Measurements from ENCODE around the gene AP2M1. TPM values are rescaled to one million over a fixed set of nuclear protein-coding genes. Genes with fewer than 3 reads are reported as not detected.

AP2M1 gene
- polyA plus RNA-seq, 2 of the 4 experiments (the other 2 are of a cell fraction): 274 to 298 TPM

GRCh38 chr3:184154885-184155643 lies 19.6 kb upstream of the AP2M1 start, which contains the start of gene DVL3:
Gene DVL3 (plus strand): TSS chr3:184155377. CDS start chr3:184155636, 259 bp downstream.
- DNase-seq (ENCODE audit: low read depth in 1 of 2, low spot score in 1 of 2) (peak; percentile 45 to 63), FAIRE-seq (no peak)
- H3K9me3 ChIP-seq: no peaks in the 10 kb centered on the region

GRCh38 chr3:184155644-184156521 lies 18.8 kb upstream of the AP2M1 start:
- FAIRE-seq: no peak
- H3K4me1 ChIP-seq: peaks cover 8% of the 10 kb centered on the region; the same call in 2 of the 3 replicates
- DNase-seq (ENCODE audit: low read depth in 1 of 2, low spot score in 1 of 2): no peak
- 3% methylated on average over 19 of the region's 47 CpGs for WGBS (ENCODE audit: missing lambda C conversion rate)
- peak overlapping the region; percentile 86 for H3K4me3 ChIP-seq
- H3K9me3 ChIP-seq: no peaks in the 10 kb centered on the region
- peak overlapping the region; percentile 97 for H3K4me2 ChIP-seq
- ChIA-PET CTCF (interaction anchor here (0.6 to 1.9 kb wide), 6 partner anchors 9 to 260 kb away, joined by 3 to 5 read pairs (median 3); no protein-coding TSS in a partner anchor), POLR2A (interaction anchor here (0.7 kb wide), 1 partner anchor 30 kb away, joined by 3 read pairs; the partner anchor contains the start of gene ABCF3)
- TF ChIP-seq ZSCAN20 (CRISPR knock-in tag; IDR thresholded peaks at IDR 0.05) (no peak), HOXA7 (CRISPR knock-in tag; IDR thresholded peaks at IDR 0.05) (no peak), CEBPB (IDR thresholded peaks at IDR 0.05) (no peak), RAD21 (conservative IDR thresholded peaks at IDR 0.05 in 1 of 2, IDR thresholded peaks at IDR 0.05 in 1 of 2) (no peak), FOSL2 (IDR thresholded peaks at IDR 0.05) (no peak), FOSL2 (CRISPR knock-in tag; IDR thresholded peaks at IDR 0.05) (no peak), MYC (IDR thresholded peaks at IDR 0.05; ENCODE audit: borderline replicate concordance, low read length) (no peak)
- TF ChIP-seq, protein P1, sequence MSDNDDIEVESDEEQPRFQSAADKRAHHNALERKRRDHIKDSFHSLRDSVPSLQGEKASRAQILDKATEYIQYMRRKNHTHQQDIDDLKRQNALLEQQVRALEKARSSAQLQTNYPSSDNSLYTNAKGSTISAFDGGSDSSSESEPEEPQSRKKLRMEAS (IDR thresholded peaks at IDR 0.05): no peak
- H3K27ac ChIP-seq: peak overlapping the region; percentile 93 to 99
- peak; percentile 55 for ATAC-seq

More at GRCh38 chr3:184154885-184155643, 19.6 kb upstream of the AP2M1 start, which contains the start of gene DVL3:
- Histone ChIP-seq H3K4me3 (peak within 1 kb of the TSS; percentile 86), H3K27ac (peak within 1 kb of the TSS; percentile 93 to 99), H3K4me2 (peak within 1 kb of the TSS; percentile 97), H3K4me1 (peaks cover 8% of the 10 kb centered on the region; the same call in 2 of the 3 replicates)
- TF ChIP-seq PHF8 (IDR thresholded peaks at IDR 0.05; ENCODE audit: borderline replicate concordance, low read depth) (0 out of 2 replicates have a peak, but pooled peaks have one; percentile 31), E2F6 (IDR thresholded peaks at IDR 0.05; ENCODE audit: borderline replicate concordance, low read depth) (peak; percentile 71; the same call in 1 of the 2 replicates), JUN (IDR thresholded peaks at IDR 0.05) (peak in 1 of 2 experiments; percentile 67; a peak in 2 of 5 replicates), EHMT2 (IDR thresholded peaks at IDR 0.05; ENCODE audit: low read depth) (no peak), SREBF2 (IDR thresholded peaks at IDR 0.05) (no peak), POLR2A (IDR thresholded peaks at IDR 0.05; ENCODE audit: low read length) (peak; percentile 55)
- TF ChIP-seq, protein P2, sequence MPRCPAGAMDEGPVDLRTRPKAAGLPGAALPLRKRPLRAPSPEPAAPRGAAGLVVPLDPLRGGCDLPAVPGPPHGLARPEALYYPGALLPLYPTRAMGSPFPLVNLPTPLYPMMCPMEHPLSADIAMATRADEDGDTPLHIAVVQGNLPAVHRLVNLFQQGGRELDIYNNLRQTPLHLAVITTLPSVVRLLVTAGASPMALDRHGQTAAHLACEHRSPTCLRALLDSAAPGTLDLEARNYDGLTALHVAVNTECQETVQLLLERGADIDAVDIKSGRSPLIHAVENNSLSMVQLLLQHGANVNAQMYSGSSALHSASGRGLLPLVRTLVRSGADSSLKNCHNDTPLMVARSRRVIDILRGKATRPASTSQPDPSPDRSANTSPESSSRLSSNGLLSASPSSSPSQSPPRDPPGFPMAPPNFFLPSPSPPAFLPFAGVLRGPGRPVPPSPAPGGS (IDR thresholded peaks at IDR 0.05): peak; percentile 81
- ATAC-seq: peak; percentile 78 to 93
- 4% methylated on average over 5 of the region's 84 CpGs for WGBS (ENCODE audit: missing lambda C conversion rate)
- CTCF ChIA-PET: interaction anchor here (0.9 to 1.9 kb wide), 4 partner anchors 10 to 260 kb away, joined by 3 to 5 read pairs (median 3); no protein-coding TSS in a partner anchor
- POLR2A ChIA-PET: interaction anchor here (0.7 kb wide), 2 partner anchors 31 to 132 kb away, joined by 3 read pairs; partner anchors contain the start of gene ABCF3

DNA sequence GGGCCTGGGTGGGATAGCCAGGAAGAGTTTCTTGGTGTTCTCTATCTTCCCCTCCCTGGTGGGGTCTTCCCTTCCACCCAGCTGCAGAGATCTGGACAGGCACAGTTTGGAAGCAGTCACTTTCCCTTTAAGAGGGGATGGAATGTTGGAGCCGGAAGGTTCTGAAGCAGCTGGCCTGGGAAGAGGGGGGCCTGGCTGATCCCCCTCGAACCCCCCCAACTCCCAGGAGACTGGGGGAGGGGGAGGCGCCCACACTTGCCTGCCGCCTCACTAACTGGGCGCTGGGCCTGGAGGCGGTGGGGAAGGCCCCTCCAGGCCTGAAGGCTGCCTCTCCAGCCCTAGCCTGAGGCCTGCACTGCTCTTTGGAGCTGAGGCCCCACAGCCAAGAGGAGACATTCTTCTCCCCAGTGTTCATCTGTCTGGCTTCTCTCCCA lies 18.1 kb upstream of the AP2M1 start:
- CTCF ChIA-PET: interaction anchor here (1.1 to 1.9 kb wide), 2 partner anchors 8 to 261 kb away, joined by 3 to 5 read pairs; no protein-coding TSS in a partner anchor
- DNase-seq (ENCODE audit: low read depth in 1 of 2, low spot score in 1 of 2) (no peak), ATAC-seq (peak in 1 of 2 experiments; percentile 66; a peak in 3 of 6 replicates), FAIRE-seq (no peak)
- Histone ChIP-seq H3K4me1 (peaks cover 8% of the 10 kb centered on the region; the same call in 2 of the 3 replicates), H3K9me3 (no peaks in the 10 kb centered on the region), H3K27ac (peak overlapping the region; percentile 93 to 99), H3K4me3 (peak overlapping the region; percentile 86), H3K4me2 (peak overlapping the region; percentile 97)
- POLR2A ChIA-PET: no interaction called here
- no CpG with 5 or more reads among the region's 6 CpGs for WGBS (ENCODE audit: missing lambda C conversion rate)
- no peak for TF ChIP-seq MAFK (IDR thresholded peaks at IDR 0.05; ENCODE audit: partially characterized antibody)
- TF ChIP-seq, protein P3, sequence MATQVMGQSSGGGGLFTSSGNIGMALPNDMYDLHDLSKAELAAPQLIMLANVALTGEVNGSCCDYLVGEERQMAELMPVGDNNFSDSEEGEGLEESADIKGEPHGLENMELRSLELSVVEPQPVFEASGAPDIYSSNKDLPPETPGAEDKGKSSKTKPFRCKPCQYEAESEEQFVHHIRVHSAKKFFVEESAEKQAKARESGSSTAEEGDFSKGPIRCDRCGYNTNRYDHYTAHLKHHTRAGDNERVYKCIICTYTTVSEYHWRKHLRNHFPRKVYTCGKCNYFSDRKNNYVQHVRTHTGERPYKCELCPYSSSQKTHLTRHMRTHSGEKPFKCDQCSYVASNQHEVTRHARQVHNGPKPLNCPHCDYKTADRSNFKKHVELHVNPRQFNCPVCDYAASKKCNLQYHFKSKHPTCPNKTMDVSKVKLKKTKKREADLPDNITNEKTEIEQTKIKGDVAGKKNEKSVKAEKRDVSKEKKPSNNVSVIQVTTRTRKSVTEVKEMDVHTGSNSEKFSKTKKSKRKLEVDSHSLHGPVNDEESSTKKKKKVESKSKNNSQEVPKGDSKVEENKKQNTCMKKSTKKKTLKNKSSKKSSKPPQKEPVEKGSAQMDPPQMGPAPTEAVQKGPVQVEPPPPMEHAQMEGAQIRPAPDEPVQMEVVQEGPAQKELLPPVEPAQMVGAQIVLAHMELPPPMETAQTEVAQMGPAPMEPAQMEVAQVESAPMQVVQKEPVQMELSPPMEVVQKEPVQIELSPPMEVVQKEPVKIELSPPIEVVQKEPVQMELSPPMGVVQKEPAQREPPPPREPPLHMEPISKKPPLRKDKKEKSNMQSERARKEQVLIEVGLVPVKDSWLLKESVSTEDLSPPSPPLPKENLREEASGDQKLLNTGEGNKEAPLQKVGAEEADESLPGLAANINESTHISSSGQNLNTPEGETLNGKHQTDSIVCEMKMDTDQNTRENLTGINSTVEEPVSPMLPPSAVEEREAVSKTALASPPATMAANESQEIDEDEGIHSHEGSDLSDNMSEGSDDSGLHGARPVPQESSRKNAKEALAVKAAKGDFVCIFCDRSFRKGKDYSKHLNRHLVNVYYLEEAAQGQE (IDR thresholded peaks at IDR 0.05): 0 out of 2 replicates have a peak, but pooled peaks have one; percentile 18
